Hematopoietic multipotent progenitor cell (in vitro differentiated cells): ENCODE measurements around the gene GMPR. TPM values are rescaled to one million over a fixed set of nuclear protein-coding genes. Genes with fewer than 3 reads are reported as not detected.

Experiments used
- DNase-seq, 3 donors: peaks; one replicate each; pipeline ENCODE4 v3.0.0-alpha.2; 2011 to 2015; ENCODE audit warnings: low read depth in 2 of 3, low spot score in 2 of 3
- total RNA-seq: library from RNA; depleted of rRNA; stranded (reverse); fragments of >200 nt; gene quantifications from one replicate; pipeline ENCODE4 v1.2.3, GENCODE V29; 2012

GMPR gene
- 36.4 TPM for total RNA-seq

GRCh38 chr6:16238057-16238962 is at the start of gene GMPR:
GMPR (plus strand) TSS chr6:16238587; CDS start chr6:16238694, 107 bp downstream.
- peak in 2 of 3 donors; percentile 83 to 85 for DNase-seq

DNA sequence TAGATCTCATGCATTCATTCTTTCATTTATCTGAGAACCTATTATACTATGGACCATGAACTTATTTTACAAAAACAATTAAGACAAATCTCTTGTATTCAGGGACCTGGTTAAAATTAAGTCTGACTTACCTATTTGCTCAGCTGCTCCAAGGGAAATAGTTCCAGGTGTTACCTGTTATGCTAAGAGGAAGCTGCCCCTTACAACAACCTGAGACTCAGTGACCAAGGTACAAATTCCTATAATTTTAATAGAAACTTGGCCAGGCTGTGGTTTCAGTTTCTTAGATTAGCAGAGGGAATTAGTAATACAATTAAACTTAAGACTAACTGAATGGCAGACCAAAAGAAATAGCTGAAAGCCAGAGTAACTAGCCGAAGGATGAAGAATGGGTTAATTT is 48.2 kb upstream of the GMPR start:
- no peak for DNase-seq

DNA sequence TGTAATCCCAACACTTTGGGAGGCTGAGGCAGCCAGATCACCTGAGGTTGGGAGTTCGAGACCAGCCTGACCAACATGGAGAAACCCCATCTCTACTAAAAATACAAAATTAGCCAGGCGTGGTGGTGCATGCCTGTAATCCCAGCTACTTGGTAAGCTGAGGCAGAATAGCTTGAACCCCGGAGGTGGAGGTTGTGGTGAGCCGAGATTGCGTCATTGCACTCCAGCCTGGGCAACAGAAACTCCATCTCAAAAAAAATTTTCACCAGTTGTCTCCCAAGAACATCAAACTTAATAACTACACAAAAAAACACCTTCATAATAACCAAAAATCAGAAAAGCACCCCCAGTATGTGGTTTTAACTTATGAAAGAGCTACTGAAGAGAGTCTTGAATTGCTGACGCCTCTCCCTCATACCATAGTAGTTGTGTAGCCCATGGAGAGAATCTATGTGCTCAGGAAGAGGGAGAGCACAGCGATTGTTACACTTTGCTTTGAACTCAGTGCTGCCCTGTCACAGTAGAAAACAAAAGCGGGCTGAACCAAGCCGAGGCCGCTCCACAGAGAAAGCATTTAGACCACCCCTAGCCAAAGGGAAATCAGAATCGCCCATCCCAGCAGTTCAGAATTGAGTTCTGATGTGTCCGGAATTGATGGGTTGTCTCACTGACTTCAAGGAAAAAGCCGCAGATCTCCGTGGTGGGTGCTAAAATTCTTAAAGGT is 42.0 kb upstream of the GMPR start:
- no peak for DNase-seq

GRCh38 chr6:16196984-16197546 is 41.3 kb upstream of the GMPR start:
- DNase-seq, result no peak

DNA sequence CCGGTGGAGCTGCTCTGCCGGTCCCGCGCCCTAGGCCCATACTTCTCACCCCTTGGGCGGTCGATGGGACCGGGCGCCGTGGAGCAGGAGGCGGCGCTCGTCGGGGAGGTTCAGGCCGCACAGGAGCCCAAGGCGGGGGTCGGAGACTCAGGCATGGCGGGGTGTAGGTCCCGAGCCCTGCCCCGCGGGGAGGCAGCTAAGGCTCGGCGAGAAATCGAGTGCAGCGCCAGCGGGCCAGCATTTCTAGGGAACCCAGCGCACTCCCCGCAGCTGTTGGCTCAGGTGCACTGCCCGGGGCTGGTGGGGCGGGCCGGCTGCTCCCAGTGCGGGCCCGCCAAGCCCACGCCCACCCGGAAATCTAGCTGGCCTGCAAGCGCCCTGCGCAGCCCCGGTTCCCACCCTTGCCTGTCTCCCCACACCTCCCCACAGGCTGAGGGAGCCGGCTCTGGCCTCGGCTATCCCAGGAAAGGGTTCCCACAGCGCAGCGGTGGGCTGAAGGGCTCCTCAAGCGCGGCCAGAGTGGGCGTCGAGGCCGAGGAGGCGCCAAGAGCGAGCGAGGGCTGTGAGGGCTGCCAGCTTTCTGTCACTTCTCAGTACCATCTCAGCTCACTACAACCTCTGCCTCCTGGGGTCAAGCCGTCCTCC is 40.2 kb upstream of the GMPR start:
- no peak for DNase-seq

DNA sequence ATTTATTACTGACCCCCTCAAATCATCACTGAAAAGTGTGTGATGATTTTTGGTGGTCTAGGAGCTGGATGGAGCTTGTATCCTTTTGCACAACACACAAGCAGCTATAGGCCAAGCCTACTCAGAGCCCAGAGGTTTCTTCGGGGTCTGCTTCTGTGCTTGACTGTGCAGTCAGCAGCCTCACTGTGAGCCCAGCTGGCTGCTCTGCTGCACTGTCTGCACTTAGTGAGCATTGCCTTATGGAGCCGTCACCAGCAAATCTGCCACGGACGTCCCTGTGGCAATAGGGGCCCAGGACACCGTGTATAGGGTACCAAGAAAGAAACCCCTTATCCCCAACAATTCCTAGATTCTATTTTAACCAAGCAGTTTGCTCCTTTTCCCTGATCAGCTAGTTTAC is 38.6 kb upstream of the GMPR start:
- DNase-seq, result no peak

- no peak for DNase-seq
These were observed 38.0 kb upstream of the GMPR start for GRCh38 chr6:16200321-16200883.

GRCh38 chr6:16201706-16202105 is 36.7 kb upstream of the GMPR start:
- DNase-seq, result no peak

- DNase-seq, result no peak
These were observed 33.6 kb upstream of the GMPR start for GRCh38 chr6:16204653-16205376.

DNA sequence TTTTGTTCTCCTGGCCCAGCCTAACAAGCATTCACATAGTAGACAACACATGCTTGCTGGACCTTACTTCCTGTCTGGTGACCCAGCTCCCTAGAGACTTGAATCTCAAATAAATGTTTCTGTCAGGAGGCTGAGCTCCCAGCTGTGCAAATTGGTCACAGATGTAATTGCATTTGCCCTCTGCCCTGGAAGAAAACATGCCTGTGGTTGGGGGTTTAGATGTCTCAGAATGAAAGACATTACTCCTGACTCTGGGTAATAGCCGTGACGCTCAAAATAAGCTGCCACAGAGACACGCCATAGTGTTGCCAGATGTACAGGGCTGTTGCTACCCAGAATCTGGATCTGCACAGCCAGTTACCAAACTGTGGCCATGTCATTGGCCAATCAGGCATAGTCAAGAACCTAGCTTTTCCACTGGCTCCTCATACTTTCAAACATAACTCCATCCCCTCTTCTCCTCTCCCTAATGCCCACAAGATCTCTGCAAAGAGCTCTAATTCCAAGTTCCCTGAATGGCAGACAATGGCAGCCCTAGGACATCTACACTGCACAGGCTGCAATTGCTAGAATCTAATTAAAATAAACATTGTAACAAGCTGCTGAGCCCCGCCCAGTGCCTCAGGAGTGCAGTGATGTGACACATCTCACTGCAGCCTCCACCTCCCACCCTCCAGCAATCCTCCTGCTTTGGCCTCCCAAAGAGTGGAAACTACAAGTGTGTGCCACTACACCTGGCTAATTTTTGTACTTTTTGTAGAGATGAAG is 32.8 kb upstream of the GMPR start:
- no peak for DNase-seq

GRCh38 chr6:16206595-16207037 is 31.8 kb upstream of the GMPR start:
- DNase-seq, result peak in 2 of 3 donors; percentile 50 to 64

- no peak for DNase-seq
These were observed 29.4 kb upstream of the GMPR start for GRCh38 chr6:16208989-16209388.

DNA sequence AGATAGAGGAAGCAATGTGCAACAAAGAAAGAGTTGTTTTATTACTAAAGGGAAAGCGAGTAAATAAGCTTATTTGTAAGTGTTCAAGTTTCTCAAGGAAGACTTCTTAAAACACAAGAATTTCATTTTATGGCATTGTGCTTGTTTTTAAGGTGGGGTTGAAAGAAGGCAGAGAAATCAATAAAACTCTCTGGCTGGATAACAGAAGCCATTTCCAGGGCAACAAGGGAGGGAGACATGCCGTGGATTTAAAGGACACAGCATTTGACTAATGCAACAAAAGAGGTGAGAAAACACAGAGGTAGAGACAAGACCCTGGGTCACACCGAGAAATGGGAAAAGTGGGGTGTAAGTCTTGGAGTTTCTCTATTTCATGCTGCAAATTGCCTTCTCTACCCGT is 28.8 kb upstream of the GMPR start:
- DNase-seq, result no peak

- DNase-seq, result no peak
These were observed 26.1 kb upstream of the GMPR start for GRCh38 chr6:16212276-16212675.

- DNase-seq, result no peak
These were observed 21.8 kb upstream of the GMPR start for GRCh38 chr6:16216501-16217155.

DNA sequence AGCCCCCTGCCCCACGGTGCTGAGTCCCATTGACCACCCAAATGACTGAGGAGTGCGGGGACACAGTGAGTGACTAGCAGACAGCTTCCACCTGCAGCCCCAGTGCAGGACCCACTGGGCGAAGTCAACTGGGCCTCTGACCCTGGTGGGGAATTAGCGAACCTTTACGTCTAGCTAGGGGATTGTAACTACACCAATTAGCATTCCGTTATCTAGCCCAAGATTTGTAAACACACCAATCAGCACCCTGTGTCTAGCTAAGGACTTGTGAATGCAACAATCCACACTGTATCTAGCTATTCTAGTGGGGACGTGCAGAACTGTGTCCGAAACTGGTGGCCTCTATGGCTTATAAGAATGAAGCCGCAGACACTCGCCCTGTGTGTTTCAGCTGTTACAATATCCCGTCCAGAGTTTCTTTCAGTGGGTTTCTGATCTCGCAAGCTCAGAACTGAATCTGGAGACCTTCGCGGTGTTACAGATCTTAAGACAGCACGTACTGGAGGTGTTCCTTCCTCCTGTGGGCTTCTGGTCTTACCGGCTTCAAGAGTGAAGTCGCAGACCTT is 21.1 kb upstream of the GMPR start:
- DNase-seq, result no peak

DNA sequence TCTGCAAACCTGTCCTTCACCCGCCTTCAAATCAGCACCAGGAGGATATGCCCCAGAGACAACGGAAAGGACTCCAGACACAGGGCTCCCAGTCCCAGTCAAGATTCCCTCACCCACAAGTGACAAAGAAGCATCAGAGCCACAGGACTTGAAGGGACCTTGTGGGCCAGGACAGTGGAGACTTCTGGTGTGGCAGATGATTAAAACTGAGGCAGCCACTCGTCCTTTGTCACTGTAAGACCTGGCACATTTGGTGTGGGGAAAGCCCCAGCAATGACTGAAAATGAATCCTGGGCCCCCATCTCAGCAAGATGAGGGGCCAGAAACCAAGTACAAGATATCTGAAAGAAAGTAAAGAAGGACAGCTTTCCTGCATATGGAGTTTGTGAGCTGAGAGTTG is 15.6 kb upstream of the GMPR start:
- no peak for DNase-seq

GRCh38 chr6:16223362-16223761 is 15.0 kb upstream of the GMPR start:
- DNase-seq, result no peak
